ENCODE measurements around the gene SLC10A7.

The SLC10A7 gene

GRCh38 chr4:146522098-146522868 is 543 bp upstream of the SLC10A7 start:
- peak; percentile 84 for DNase-seq (ENCODE audit: low read depth)
- TF ChIP-seq MYC (IDR thresholded peaks at IDR 0.05; ENCODE audit: low read depth, low read length) (peak; percentile 21; the same call in 1 of the 2 replicates), POLR2A (IDR thresholded peaks at IDR 0.05; ENCODE audit: extremely low read depth, insufficient read length) (peak; percentile 28), MAX (IDR thresholded peaks at IDR 0.05; ENCODE audit: low read depth, low read length) (no peak)
- peak overlapping the region; percentile 94 for H3K4me3 ChIP-seq (ENCODE audit: low read depth, low read length)

GRCh38 chr4:146520896-146521540 is 722 bp downstream of the SLC10A7 start:
- peak; percentile 65 for DNase-seq (ENCODE audit: low read depth)
- peak overlapping the region; percentile 94 for H3K4me3 ChIP-seq (ENCODE audit: low read depth, low read length)
- TF ChIP-seq MAX (IDR thresholded peaks at IDR 0.05; ENCODE audit: low read depth, low read length) (no peak), MYC (IDR thresholded peaks at IDR 0.05; ENCODE audit: low read depth, low read length) (0 out of 2 replicates have a peak, but pooled peaks have one; percentile 21)

- no peak overlapping the region for H3K4me3 ChIP-seq (ENCODE audit: low read depth, low read length)
- DNase-seq (ENCODE audit: low read depth) = no peak
- TF ChIP-seq MAX (IDR thresholded peaks at IDR 0.05; ENCODE audit: low read depth, low read length) (no peak), POLR2A (IDR thresholded peaks at IDR 0.05; ENCODE audit: extremely low read depth, insufficient read length) (no peak), CTCF (IDR thresholded peaks at IDR 0.05; ENCODE audit: low read depth, low read length) (no peak), MYC (IDR thresholded peaks at IDR 0.05; ENCODE audit: low read depth, low read length) (no peak)
Observed at GRCh38 chr4:146514651-146515357, 6.9 kb downstream of the SLC10A7 start.

GRCh38 chr4:146513548-146513947 is 8.2 kb downstream of the SLC10A7 start:
- no peak overlapping the region for H3K4me3 ChIP-seq (ENCODE audit: low read depth, low read length)
- no peak for DNase-seq (ENCODE audit: low read depth)
- TF ChIP-seq MYC (IDR thresholded peaks at IDR 0.05; ENCODE audit: low read depth, low read length) (no peak), POLR2A (IDR thresholded peaks at IDR 0.05; ENCODE audit: extremely low read depth, insufficient read length) (no peak), MAX (IDR thresholded peaks at IDR 0.05; ENCODE audit: low read depth, low read length) (no peak), CTCF (IDR thresholded peaks at IDR 0.05; ENCODE audit: low read depth, low read length) (no peak)

GRCh38 chr4:146511381-146511780 is 10.4 kb downstream of the SLC10A7 start:
- DNase-seq (ENCODE audit: low read depth) = no peak
- no peak for TF ChIP-seq CTCF (IDR thresholded peaks at IDR 0.05; ENCODE audit: low read depth, low read length)
- no peak for TF ChIP-seq MYC (IDR thresholded peaks at IDR 0.05; ENCODE audit: low read depth, low read length)
- TF ChIP-seq MAX (IDR thresholded peaks at IDR 0.05; ENCODE audit: low read depth, low read length) = no peak
- TF ChIP-seq POLR2A (IDR thresholded peaks at IDR 0.05; ENCODE audit: extremely low read depth, insufficient read length) = no peak

GRCh38 chr4:146510942-146511341 is 10.8 kb downstream of the SLC10A7 start:
- no peak for DNase-seq (ENCODE audit: low read depth)
- TF ChIP-seq MYC (IDR thresholded peaks at IDR 0.05; ENCODE audit: low read depth, low read length) (no peak), MAX (IDR thresholded peaks at IDR 0.05; ENCODE audit: low read depth, low read length) (no peak), POLR2A (IDR thresholded peaks at IDR 0.05; ENCODE audit: extremely low read depth, insufficient read length) (no peak), CTCF (IDR thresholded peaks at IDR 0.05; ENCODE audit: low read depth, low read length) (no peak)
- no peak overlapping the region for H3K4me3 ChIP-seq (ENCODE audit: low read depth, low read length)

More at GRCh38 chr4:146511381-146511780, 10.4 kb downstream of the SLC10A7 start:
- no peak overlapping the region for H3K4me3 ChIP-seq (ENCODE audit: low read depth, low read length)
